HG03159 (cell line): Measurements from ENCODE around the gene CCDC175.

Experiments used
- ATAC-seq: cut with Tn5 transposase; IDR thresholded peaks from one replicate; pipeline ENCODE4 v1.9.1; 2021; ENCODE audit warnings: mild to moderate bottlenecking, moderate library complexity; ENCODE audit not compliant: unreplicated experiment

The CCDC175 gene

GRCh38 chr14:59541731-59542130, 34.9 kb downstream of the CCDC175 start:
- no peak for ATAC-seq

- ATAC-seq = no peak
Measured at GRCh38 chr14:59540852-59541251, 35.8 kb downstream of the CCDC175 start.

GRCh38 chr14:59538936-59539335, 37.7 kb downstream of the CCDC175 start:
- no peak for ATAC-seq

- no peak for ATAC-seq
Measured at GRCh38 chr14:59537476-59537875, 39.1 kb downstream of the CCDC175 start.

GRCh38 chr14:59534361-59534987, 42.1 kb downstream of the CCDC175 start:
- no peak for ATAC-seq

- ATAC-seq = no peak
Measured at GRCh38 chr14:59532419-59532818, 44.2 kb downstream of the CCDC175 start.

GRCh38 chr14:59530349-59530748, 46.3 kb downstream of the CCDC175 start:
- no peak for ATAC-seq

GRCh38 chr14:59529189-59529588, 47.4 kb downstream of the CCDC175 start:
- ATAC-seq = no peak

GRCh38 chr14:59520224-59520623, 56.4 kb downstream of the CCDC175 start:
- ATAC-seq = no peak

GRCh38 chr14:59511916-59512575, 64.6 kb downstream of the CCDC175 start:
- peak; percentile 52 for ATAC-seq

- no peak for ATAC-seq
Measured at GRCh38 chr14:59510966-59511365, 65.6 kb downstream of the CCDC175 start.

GRCh38 chr14:59510001-59510400, 66.6 kb downstream of the CCDC175 start:
- no peak for ATAC-seq

- no peak for ATAC-seq
Measured at GRCh38 chr14:59509101-59509500, 67.5 kb downstream of the CCDC175 start.

- no peak for ATAC-seq
Measured at GRCh38 chr14:59507752-59508103, 68.9 kb downstream of the CCDC175 start.

- peak; percentile 87 for ATAC-seq
Measured at GRCh38 chr14:59507063-59507751, 69.4 kb downstream of the CCDC175 start.

GRCh38 chr14:59503256-59503655, 73.4 kb downstream of the CCDC175 start:
- ATAC-seq = no peak

GRCh38 chr14:59500732-59501131, 75.9 kb downstream of the CCDC175 start:
- no peak for ATAC-seq

GRCh38 chr14:59492384-59492783, 84.2 kb downstream of the CCDC175 start:
- ATAC-seq = no peak

- no peak for ATAC-seq
Measured at GRCh38 chr14:59490756-59491155, 85.9 kb downstream of the CCDC175 start.

GRCh38 chr14:59484639-59485175, 91.9 kb downstream of the CCDC175 start:
- ATAC-seq = peak; percentile 46

GRCh38 chr14:59483819-59484638, 92.6 kb downstream of the CCDC175 start, which contains the start of the genes JKAMP and L3HYPDH:
Gene JKAMP, plus strand, starts transcription at chr14:59484517. Its CDS starts 73 bp downstream, at chr14:59484590.
Gene L3HYPDH, minus strand, starts transcription at chr14:59484408. Its CDS starts 92 bp downstream, at chr14:59484316.
- peak; percentile 87 for ATAC-seq
